ENCODE results near the gene CNOT10.

Gene CNOT10

GRCh38 chr3:32816439-32817256 lies 131.7 kb downstream of the CNOT10 start:
- H3K27ac ChIP-seq (ENCODE audit: low read depth, low read length): no peak overlapping the region

GRCh38 chr3:32817257-32817557 lies 132.2 kb downstream of the CNOT10 start:
- H4K20me1 ChIP-seq (ENCODE audit: low read depth, low read length): no peaks in the 10 kb centered on the region
- no peak overlapping the region for H3K9ac ChIP-seq (ENCODE audit: low read length)
- H3K27me3 ChIP-seq (ENCODE audit: low read length): no peaks in the 10 kb centered on the region
- H3K4me3 ChIP-seq (ENCODE audit: insufficient read depth, low read length, poor library complexity, severe bottlenecking): no peak overlapping the region
- H3K79me2 ChIP-seq (ENCODE audit: insufficient read depth, low read length): no peaks in the 10 kb centered on the region
- no peaks in the 10 kb centered on the region for H3K9me3 ChIP-seq (ENCODE audit: insufficient read depth, low read length)
- H3K4me2 ChIP-seq (ENCODE audit: low read depth, low read length, poor library complexity, severe bottlenecking): no peak overlapping the region
- no peak overlapping the region for H3K27ac ChIP-seq (ENCODE audit: low read depth, low read length)
- H2AFZ ChIP-seq (ENCODE audit: low read depth, low read length, severe bottlenecking): no peak overlapping the region
- H3K36me3 ChIP-seq (ENCODE audit: low read length): no peaks in the 10 kb centered on the region
- TF ChIP-seq EZH2phosphoT487 (conservative IDR thresholded peaks at IDR 0.05; ENCODE audit: low read length): no peak
- TF ChIP-seq CTCF (IDR thresholded peaks at IDR 0.05; ENCODE audit: insufficient read depth, low read length, poor library complexity, severe bottlenecking): no peak
- no peaks in the 10 kb centered on the region for H3K9me2 ChIP-seq (replicated peaks; ENCODE audit: insufficient read depth, low read length)
- H3F3A ChIP-seq (ENCODE audit: insufficient read depth): no peaks in the 10 kb centered on the region

More at GRCh38 chr3:32816439-32817256, 131.7 kb downstream of the CNOT10 start:
- H3K9ac ChIP-seq (ENCODE audit: low read length): no peak overlapping the region
- TF ChIP-seq EZH2phosphoT487 (conservative IDR thresholded peaks at IDR 0.05; ENCODE audit: low read length): no peak
- H4K20me1 ChIP-seq (ENCODE audit: low read depth, low read length): no peaks in the 10 kb centered on the region
- H3K79me2 ChIP-seq (ENCODE audit: insufficient read depth, low read length): no peaks in the 10 kb centered on the region
- H3K4me2 ChIP-seq (ENCODE audit: low read depth, low read length, poor library complexity, severe bottlenecking): no peak overlapping the region
- no peaks in the 10 kb centered on the region for H3K9me2 ChIP-seq (replicated peaks; ENCODE audit: insufficient read depth, low read length)
- H3K9me3 ChIP-seq (ENCODE audit: insufficient read depth, low read length): no peaks in the 10 kb centered on the region
- no peak overlapping the region for H3K4me3 ChIP-seq (ENCODE audit: insufficient read depth, low read length, poor library complexity, severe bottlenecking)
- no peaks in the 10 kb centered on the region for H3F3A ChIP-seq (ENCODE audit: insufficient read depth)
- H2AFZ ChIP-seq (ENCODE audit: low read depth, low read length, severe bottlenecking): no peak overlapping the region
- H3K27me3 ChIP-seq (ENCODE audit: low read length): no peaks in the 10 kb centered on the region
- H3K36me3 ChIP-seq (ENCODE audit: low read length): no peaks in the 10 kb centered on the region

GRCh38 chr3:32817558-32818228 lies 132.7 kb downstream of the CNOT10 start, which contains the start of gene TRIM71:
Gene TRIM71, plus strand, starts transcription at chr3:32817997. Its CDS starts 84 bp downstream, at chr3:32818081.
- Histone ChIP-seq H3K27ac (ENCODE audit: low read depth, low read length) (no peak within 1 kb of the TSS), H3F3A (ENCODE audit: insufficient read depth) (no peaks in the 10 kb centered on the region), H2AFZ (ENCODE audit: low read depth, low read length, severe bottlenecking) (no peak within 1 kb of the TSS), H3K9me3 (ENCODE audit: insufficient read depth, low read length) (no peaks in the 10 kb centered on the region), H3K79me2 (ENCODE audit: insufficient read depth, low read length) (no peaks in the 10 kb centered on the region), H3K9me2 (replicated peaks; ENCODE audit: insufficient read depth, low read length) (no peaks in the 10 kb centered on the region), H4K20me1 (ENCODE audit: low read depth, low read length) (no peaks in the 10 kb centered on the region), H3K36me3 (ENCODE audit: low read length) (no peaks in the 10 kb centered on the region), H3K9ac (ENCODE audit: low read length) (no peak within 1 kb of the TSS), H3K4me2 (ENCODE audit: low read depth, low read length, poor library complexity, severe bottlenecking) (no peak within 1 kb of the TSS), H3K4me3 (ENCODE audit: insufficient read depth, low read length, poor library complexity, severe bottlenecking) (no peak within 1 kb of the TSS), H3K27me3 (ENCODE audit: low read length) (no peaks in the 10 kb centered on the region)
- no peak for TF ChIP-seq EZH2phosphoT487 (conservative IDR thresholded peaks at IDR 0.05; ENCODE audit: low read length)
- TF ChIP-seq CTCF (IDR thresholded peaks at IDR 0.05; ENCODE audit: insufficient read depth, low read length, poor library complexity, severe bottlenecking): no peak
